ENCODE measurements around the gene VWA5B2. TPM values are rescaled to one million over a fixed set of nuclear protein-coding genes. Genes with fewer than 3 reads are reported as not detected.

Gene VWA5B2
- total and polyA plus RNA-seq, 2 of the 4 experiments (the other 2 are of a cell fraction), result not detected

DNA sequence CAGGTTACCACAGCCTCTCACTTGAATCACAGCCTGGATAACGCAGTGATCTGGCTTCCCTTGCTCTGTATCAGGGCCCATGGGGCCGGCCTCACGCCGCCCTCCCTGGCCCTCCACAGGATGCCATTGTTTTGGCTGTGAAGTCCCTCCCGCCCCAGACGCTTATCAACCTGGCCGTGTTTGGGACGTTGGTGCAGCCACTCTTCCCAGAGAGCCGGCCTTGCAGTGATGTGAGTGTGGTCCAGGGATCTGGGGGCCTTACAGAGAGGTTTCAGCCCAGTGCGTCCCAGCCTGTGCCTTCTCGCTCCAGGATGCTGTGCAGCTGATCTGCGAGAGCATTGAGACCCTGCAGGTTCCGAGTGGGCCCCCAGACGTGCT is 6.6 kb downstream of the VWA5B2 start:
- no peaks in the 10 kb centered on the region for H3K4me1 ChIP-seq (ENCODE audit: control insufficient read depth, insufficient read depth, low read length)
- no peak overlapping the region for H3K27ac ChIP-seq (ENCODE audit: insufficient read depth, low read length)

More for the DNA sequence above, 6.6 kb downstream of the VWA5B2 start:
- Histone ChIP-seq H3K4ac (ENCODE audit: low read depth, low read length) (no peak overlapping the region), H3K79me1 (ENCODE audit: low read depth in 1 of 2, low read length in 2 of 2) (no peaks in the 10 kb centered on the region), H4K91ac (ENCODE audit: insufficient read depth, low read depth, low read length) (no peak overlapping the region), H3K4me3 (ENCODE audit: insufficient read depth, low read depth, low read length) (no peak overlapping the region), H2BK5ac (ENCODE audit: low read depth, low read length, poor library complexity, severe bottlenecking) (no peak overlapping the region), H3K9ac (ENCODE audit: low read depth, low read length) (no peak overlapping the region), H3K9me1 (ENCODE audit: insufficient read depth, low read length) (0 out of 2 replicates have a peak, but pooled peaks cover 3% of the 10 kb centered on the region), H4K20me1 (ENCODE audit: insufficient read depth, low read length) (peaks cover 6% of the 10 kb centered on the region), H2AK9ac (replicated peaks; ENCODE audit: low read depth, low read length, poor library complexity) (no peak overlapping the region), H2BK15ac (ENCODE audit: low read depth, low read length) (no peak overlapping the region), H3K14ac (replicated peaks; ENCODE audit: low read depth, low read length) (no peak overlapping the region), H4K5ac (ENCODE audit: low read depth, low read length) (no peak overlapping the region), H2AFZ (replicated peaks; ENCODE audit: low read length, poor library complexity) (no peak overlapping the region), H3K23ac (ENCODE audit: low read depth, low read length) (no peak overlapping the region), H2AK5ac (ENCODE audit: low read depth, low read length) (no peak overlapping the region), H4K8ac (ENCODE audit: low read depth in 2 of 2, low read length in 2 of 2) (no peak overlapping the region), H3K36me3 (ENCODE audit: control insufficient read depth, insufficient read depth, low read length) (no peaks in the 10 kb centered on the region), H2BK20ac (ENCODE audit: low read depth, low read length) (no peak overlapping the region), H3K27me3 (ENCODE audit: control insufficient read depth, insufficient read depth, low read length) (peaks cover 36% of the 10 kb centered on the region), H2BK120ac (ENCODE audit: low read depth, low read length) (no peak overlapping the region), H3K18ac (ENCODE audit: low read depth, low read length) (no peak overlapping the region), H3K9me3 (ENCODE audit: control insufficient read depth, insufficient read depth, low read length) (no peaks in the 10 kb centered on the region), H3K56ac (ENCODE audit: extremely low read depth, insufficient read depth, low read length) (no peak overlapping the region), H3K4me2 (ENCODE audit: low read depth, low read length) (no peak overlapping the region)
- no TSS peak for BruUV-seq (replicated peaks)
- WGBS, 2 experiments (ENCODE audit: extremely low coverage in 2 of 2, insufficient read length in 1 of 2), result 28% methylated on average over 5 of the region's 14 CpGs; no CpG with 5 or more reads in 1 of the 2 experiments
- DNase-seq (no peak), ATAC-seq (ENCODE audit: low read depth) (no peak)
- no peak for TF ChIP-seq SMC3 (IDR thresholded peaks at IDR 0.05; ENCODE audit: low read depth, low read length)
- no peak for TF ChIP-seq POLR2A (IDR thresholded peaks at IDR 0.05; ENCODE audit: low read depth, low read length)
- POLR2A ChIA-PET (ENCODE audit: unreplicated experiment), result no interaction called here
- in situ Hi-C loops (cut with MboI; ENCODE audit: low sequenced_read_pairs) (no loop called here), dilution Hi-C loops (cut with HindIII; ENCODE audit: low sequenced_read_pairs, unreplicated experiment) (no loop called here), intact Hi-C loops (cut with micrococcal nuclease) (no loop called here)
- CTCF ChIA-PET, result no interaction called here
